M059J (cell line): ENCODE data around the gene BATF2. TPM values are rescaled to one million over a fixed set of nuclear protein-coding genes. Genes with fewer than 3 reads are reported as not detected.

Experiments used
- DNase-seq: peaks from one replicate; pipeline ENCODE4 v3.0.0-alpha.2; 2012; ENCODE audit warnings: low read depth
- total RNA-seq: library from RNA; depleted of rRNA; stranded (reverse); fragments of >200 nt; shearing (Covaris generic); gene quantifications from 2 replicates; pipeline ENCODE4 v1.2.3, GENCODE V29; 2014; rRNA removed

The BATF2 gene
- total RNA-seq, 1 experiment from 2014 or later: 6.2 TPM

DNA sequence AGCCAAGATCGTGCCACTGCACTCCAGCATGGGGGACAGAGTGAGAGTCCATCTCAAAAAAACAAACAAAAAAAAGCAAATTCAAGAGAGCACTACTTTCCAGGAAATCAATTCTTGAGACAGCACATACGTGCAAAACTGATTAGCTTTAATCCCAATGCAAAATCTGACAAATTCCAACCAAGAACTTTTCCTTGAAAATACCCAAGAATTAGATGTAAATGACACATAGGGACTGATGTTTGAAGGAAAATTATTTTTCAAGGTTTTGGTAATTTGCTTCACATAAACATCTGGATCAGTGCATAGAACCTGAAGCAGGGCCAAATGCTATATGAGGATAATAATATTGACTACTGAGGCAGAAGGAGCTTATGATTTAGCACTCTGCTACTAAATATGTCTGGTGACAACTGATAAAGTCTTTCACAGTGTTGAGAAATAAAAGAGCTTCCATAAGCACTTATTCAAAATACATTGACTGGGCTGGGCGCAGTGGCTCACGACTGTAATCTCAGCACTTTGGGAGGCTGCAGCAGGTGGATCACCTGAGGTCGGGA lies 33.6 kb downstream of the BATF2 start:
- DNase-seq: no peak

DNA sequence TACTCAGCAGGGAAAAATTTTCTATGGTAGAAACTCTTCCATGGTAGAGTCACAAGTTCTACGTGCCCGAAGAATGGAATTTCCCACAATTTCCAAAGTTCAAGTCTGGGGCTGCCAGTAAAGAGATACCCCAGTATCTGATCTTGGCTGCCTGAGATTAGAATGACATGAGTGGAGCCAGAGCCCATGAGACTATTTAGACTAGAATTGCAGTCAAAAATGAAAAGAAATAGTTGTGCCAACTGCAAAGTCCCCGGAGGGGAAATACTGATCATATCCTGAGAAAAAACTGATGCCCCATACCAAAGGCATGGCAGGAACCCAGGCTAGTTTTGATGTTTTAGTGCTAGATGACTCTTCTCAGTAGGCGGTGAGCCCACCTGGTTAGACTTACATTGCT lies 36.1 kb downstream of the BATF2 start:
- DNase-seq: peak; percentile 6

DNA sequence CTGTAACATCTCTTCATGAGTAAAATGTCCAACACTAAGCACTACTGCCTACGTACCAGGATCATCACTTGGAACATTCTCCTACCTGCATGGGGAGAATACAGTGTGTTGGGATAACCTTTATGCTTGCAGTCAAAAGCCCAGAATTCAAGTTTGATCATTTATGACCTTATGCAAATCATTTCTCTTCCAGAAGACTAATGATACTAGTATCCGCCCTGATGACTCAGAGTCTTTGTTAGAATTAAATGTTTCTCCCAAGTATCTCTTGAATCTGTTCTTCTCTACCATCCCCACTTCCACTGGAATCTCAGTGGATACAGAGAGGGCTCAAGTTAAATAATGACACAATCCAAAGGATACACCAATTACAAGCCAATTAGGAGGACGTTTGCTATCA lies 37.3 kb downstream of the BATF2 start:
- DNase-seq: no peak

DNA sequence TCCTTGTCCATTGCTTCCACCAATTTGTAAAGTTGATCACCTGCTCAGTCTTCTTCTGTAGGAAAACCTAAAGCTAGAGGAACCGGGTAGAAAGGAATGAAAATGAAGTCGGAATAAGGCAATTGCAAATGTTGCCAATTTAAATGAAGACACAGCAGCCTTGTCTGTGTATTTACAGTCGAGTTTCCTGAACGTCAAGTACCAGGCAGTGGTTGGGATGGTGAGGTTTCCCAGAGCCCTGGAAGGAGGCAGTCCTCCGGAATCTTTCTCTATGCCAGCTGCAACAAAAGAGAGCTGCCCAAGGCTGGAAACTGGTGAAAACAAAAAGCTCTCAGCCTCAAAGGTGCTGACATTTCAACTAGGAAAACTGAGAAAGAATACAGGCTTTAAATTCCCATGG lies 42.6 kb downstream of the BATF2 start:
- DNase-seq: no peak

DNA sequence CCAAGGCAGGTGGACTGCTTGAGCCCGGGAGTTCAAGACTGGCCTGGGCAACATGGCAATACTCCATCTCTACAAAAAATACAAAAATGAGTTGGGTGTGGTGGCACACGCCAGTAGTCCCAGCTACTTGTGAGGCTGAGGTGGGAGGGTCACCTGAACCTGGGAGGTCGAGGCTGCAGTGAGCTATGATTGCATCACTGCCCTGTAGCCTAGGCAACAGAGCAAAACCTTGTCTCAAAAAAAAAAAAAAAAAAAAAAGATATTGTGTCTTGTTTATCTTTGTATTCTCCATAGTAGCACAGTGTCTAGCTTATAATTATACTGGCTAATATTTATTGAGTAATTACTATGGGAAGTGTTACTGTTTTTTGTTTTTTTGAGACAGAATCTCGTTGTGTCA lies 45.2 kb downstream of the BATF2 start:
- DNase-seq: no peak

DNA sequence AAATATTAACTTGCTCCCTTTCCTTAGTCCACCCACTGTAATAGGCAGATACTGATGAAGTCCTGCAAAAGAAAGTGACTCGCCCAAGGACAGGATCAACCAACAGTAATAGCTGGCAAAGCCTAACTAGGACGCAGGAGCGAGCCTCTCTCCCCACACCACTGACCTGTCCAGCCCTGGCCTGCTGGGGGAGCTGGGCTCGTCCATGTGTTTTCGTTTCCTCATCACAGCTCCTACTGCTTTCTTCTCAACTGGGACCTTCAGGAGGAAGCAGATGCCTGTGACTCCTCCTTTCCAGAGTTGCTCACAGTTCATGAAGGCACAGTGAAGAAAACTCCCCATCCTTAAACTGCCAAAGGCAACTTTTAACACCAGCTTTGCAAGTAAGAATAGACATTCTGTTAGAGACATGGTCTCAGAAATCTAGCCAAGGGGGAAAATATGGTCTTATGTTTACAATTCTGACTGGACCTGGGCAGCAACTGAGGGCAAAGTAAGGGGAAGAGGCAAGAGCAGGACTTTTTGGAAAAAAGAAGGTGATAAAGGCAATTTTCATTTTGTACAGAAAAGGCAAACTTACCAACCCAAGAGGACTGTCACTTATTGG lies 49.5 kb downstream of the BATF2 start:
- peak; percentile 25 for DNase-seq

Other genes starting within 250 kb of the BATF2 start
- 0.05 and 0.10 TPM in 2 replicates for gene PYGM, start 237.0 kb downstream of the BATF2 start, total RNA-seq
- 83.7 and 138 TPM in 2 replicates for gene SF1, start 218.4 kb downstream of the BATF2 start, total RNA-seq
- 11.2 and 23.3 TPM in 2 replicates for gene MAP4K2, start 193.8 kb downstream of the BATF2 start, total RNA-seq
- gene MEN1, start 186.4 kb downstream of the BATF2 start, total RNA-seq: 7.0 and 18.6 TPM in 2 replicates
- gene CDC42BPG, start 152.3 kb downstream of the BATF2 start, total RNA-seq: 0.02 and 0.54 TPM in 2 replicates
- 38.4 and 57.9 TPM in 2 replicates for gene EHD1, start 118.3 kb downstream of the BATF2 start, total RNA-seq
- 12.6 and 16.0 TPM in 2 replicates for gene ATG2A, start 79.8 kb downstream of the BATF2 start, total RNA-seq
- gene PPP2R5B, start 72.3 kb downstream of the BATF2 start, total RNA-seq: 21.5 and 39.7 TPM in 2 replicates
- gene GPHA2, start 61.1 kb downstream of the BATF2 start, total RNA-seq: not detected in 2 replicates
- gene MAJIN, start 24.9 kb downstream of the BATF2 start, total RNA-seq: not detected in 2 replicates
- gene ARL2, start 17.2 kb upstream of the BATF2 start, total RNA-seq: 137 and 169 TPM in 2 replicates
- gene SNX15, start 30.5 kb upstream of the BATF2 start, total RNA-seq: 17.8 and 18.3 TPM in 2 replicates
- gene SAC3D1, start 44.2 kb upstream of the BATF2 start, total RNA-seq: 11.8 and 20.0 TPM in 2 replicates
- gene NAALADL1, start 61.6 kb upstream of the BATF2 start, total RNA-seq: 0.34 TPM in 1 of 2 replicates, not detected in the other
- gene CDCA5, start 87.1 kb upstream of the BATF2 start, total RNA-seq: 47.9 and 56.8 TPM in 2 replicates
- gene ZFPL1, start 87.3 kb upstream of the BATF2 start, total RNA-seq: 83.4 and 96.0 TPM in 2 replicates
- 117 and 170 TPM in 2 replicates for gene VPS51, start 99.2 kb upstream of the BATF2 start, total RNA-seq
- 2.1 and 7.0 TPM in 2 replicates for gene TM7SF2, start 114.9 kb upstream of the BATF2 start, total RNA-seq
- 13.9 and 17.7 TPM in 2 replicates for gene ZNHIT2, start 120.7 kb upstream of the BATF2 start, total RNA-seq
- 290 and 443 TPM in 2 replicates for gene FAU, start 125.2 kb upstream of the BATF2 start, total RNA-seq
- gene MRPL49, start 125.3 kb upstream of the BATF2 start, total RNA-seq: 68.9 and 87.8 TPM in 2 replicates
- 27.0 and 37.8 TPM in 2 replicates for gene SYVN1, start 137.5 kb upstream of the BATF2 start, total RNA-seq
- gene SPDYC, start 173.3 kb upstream of the BATF2 start, total RNA-seq: not detected in 2 replicates
- gene CAPN1, start 185.0 kb upstream of the BATF2 start, total RNA-seq: 208 and 246 TPM in 2 replicates